Measurements from ENCODE around the gene XPR1.

Gene XPR1

DNA sequence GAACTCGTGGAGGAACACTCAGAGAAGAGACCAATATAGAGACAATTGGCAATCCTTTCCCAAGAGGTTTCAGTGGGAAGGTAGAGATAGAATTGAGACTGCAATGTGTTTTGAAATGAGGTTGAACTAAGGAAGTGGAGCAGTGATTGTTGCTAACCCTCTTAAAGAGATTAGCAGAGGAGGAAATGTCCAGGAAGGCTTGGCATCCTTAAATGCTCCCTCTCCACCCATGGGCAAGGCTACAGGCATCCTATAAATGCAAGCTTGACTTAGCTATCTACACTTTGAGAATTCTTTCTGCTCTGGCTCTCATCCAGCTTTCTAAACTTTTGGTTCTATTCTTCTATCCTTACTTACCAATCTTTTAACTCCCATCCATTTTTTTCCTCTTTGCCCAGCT lies 30.3 kb upstream of the XPR1 start:
- Histone ChIP-seq H3K36me3 (ENCODE audit: control insufficient read depth, insufficient read depth, low read length) (no peaks in the 10 kb centered on the region), H3K9ac (ENCODE audit: low read length) (no peak overlapping the region), H3K9me3 (ENCODE audit: control insufficient read depth, low read length) (no peaks in the 10 kb centered on the region), H3K4me3 (ENCODE audit: low read length) (no peak overlapping the region), H3K27me3 (ENCODE audit: control insufficient read depth, insufficient read depth, low read length) (no peaks in the 10 kb centered on the region), H3K4me1 (ENCODE audit: control insufficient read depth, insufficient read depth, low read length) (peaks cover 10% of the 10 kb centered on the region)

DNA sequence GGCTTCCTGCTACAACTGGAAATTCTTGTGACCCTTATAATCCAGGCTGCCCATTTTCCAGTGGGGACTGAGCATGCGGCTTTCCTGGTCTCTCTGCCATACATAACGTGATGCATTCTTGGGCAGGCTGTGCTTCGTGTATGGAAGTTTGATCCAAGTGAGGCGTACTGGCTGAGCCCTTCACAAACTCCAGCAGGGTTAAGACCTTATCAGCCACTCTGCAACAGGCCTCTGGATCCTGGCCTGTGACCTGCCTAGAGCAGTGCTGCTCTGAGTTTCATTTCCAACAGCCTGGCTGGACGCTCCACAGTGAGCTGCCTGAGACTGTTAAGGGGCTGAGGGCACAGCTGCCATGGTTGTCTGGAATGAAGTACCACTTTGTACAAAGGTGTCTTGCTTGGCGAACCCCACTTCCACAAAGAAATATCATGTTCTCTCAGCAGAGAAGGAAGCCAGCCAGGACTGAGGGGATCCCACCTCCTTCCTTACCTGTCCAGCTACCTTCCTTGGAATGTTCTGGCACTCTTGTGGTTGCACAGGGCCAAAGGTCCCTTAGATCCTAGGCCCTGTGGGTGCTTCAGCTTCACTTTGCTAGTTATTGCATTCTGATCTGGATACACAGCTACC lies 28.5 kb upstream of the XPR1 start:
- no peak overlapping the region for H3K9ac ChIP-seq (ENCODE audit: low read length)
- no peak overlapping the region for H3K4me3 ChIP-seq (ENCODE audit: low read length)
- H3K9me3 ChIP-seq (ENCODE audit: control insufficient read depth, low read length): no peaks in the 10 kb centered on the region

DNA sequence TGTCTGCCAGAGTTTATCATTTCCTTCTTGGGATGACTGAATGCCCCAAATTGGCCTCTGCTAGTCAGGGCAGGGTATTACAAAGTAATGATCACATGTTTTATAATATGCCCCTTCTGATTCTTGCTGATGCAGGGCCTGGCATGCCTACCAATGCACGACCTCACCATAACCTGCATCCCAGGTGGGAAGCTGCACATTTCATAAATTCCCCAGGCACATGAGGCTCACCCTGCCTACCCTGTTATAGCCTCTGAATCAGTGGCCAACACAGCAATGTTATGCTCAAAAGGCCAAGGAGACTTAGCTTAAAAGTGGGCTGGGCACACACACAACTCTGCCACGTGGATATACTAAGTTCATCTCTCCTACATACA lies 28.0 kb upstream of the XPR1 start:
- Histone ChIP-seq H3K4me1 (ENCODE audit: control insufficient read depth, insufficient read depth, low read length) (peaks cover 2% of the 10 kb centered on the region), H3K9me3 (ENCODE audit: control insufficient read depth, low read length) (no peaks in the 10 kb centered on the region), H3K36me3 (ENCODE audit: control insufficient read depth, insufficient read depth, low read length) (no peaks in the 10 kb centered on the region), H3K4me3 (ENCODE audit: low read length) (no peak overlapping the region), H3K9ac (ENCODE audit: low read length) (no peak overlapping the region), H3K27me3 (ENCODE audit: control insufficient read depth, insufficient read depth, low read length) (no peaks in the 10 kb centered on the region)

More for the DNA sequence above, 28.5 kb upstream of the XPR1 start:
- Histone ChIP-seq H3K4me1 (ENCODE audit: control insufficient read depth, insufficient read depth, low read length) (peaks cover 8% of the 10 kb centered on the region), H3K27me3 (ENCODE audit: control insufficient read depth, insufficient read depth, low read length) (no peaks in the 10 kb centered on the region), H3K36me3 (ENCODE audit: control insufficient read depth, insufficient read depth, low read length) (no peaks in the 10 kb centered on the region)

DNA sequence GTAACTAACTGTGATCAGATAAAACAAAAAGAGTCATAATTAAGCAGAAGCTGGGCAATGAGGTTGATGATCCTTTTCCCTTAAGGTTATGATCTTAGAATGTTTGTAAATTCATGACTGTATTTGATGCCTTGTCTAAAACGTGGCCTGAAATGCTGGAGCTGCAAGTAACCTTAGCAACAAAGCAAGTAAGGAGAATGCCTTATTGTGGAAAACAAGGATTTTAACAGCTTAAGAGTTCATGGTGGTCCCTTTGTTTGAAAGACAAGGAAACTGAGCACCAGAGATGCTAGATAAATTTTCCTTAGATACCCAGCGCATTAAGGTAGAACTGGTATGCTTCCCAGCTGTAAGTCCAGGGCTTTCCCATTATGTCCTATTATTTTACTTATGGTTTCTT lies 25.7 kb upstream of the XPR1 start:
- Histone ChIP-seq H3K4me3 (ENCODE audit: low read length) (no peak overlapping the region), H3K9me3 (ENCODE audit: control insufficient read depth, low read length) (no peaks in the 10 kb centered on the region), H3K4me1 (ENCODE audit: control insufficient read depth, insufficient read depth, low read length) (no peaks in the 10 kb centered on the region), H3K36me3 (ENCODE audit: control insufficient read depth, insufficient read depth, low read length) (no peaks in the 10 kb centered on the region), H3K9ac (ENCODE audit: low read length) (no peak overlapping the region), H3K27me3 (ENCODE audit: control insufficient read depth, insufficient read depth, low read length) (no peaks in the 10 kb centered on the region)

DNA sequence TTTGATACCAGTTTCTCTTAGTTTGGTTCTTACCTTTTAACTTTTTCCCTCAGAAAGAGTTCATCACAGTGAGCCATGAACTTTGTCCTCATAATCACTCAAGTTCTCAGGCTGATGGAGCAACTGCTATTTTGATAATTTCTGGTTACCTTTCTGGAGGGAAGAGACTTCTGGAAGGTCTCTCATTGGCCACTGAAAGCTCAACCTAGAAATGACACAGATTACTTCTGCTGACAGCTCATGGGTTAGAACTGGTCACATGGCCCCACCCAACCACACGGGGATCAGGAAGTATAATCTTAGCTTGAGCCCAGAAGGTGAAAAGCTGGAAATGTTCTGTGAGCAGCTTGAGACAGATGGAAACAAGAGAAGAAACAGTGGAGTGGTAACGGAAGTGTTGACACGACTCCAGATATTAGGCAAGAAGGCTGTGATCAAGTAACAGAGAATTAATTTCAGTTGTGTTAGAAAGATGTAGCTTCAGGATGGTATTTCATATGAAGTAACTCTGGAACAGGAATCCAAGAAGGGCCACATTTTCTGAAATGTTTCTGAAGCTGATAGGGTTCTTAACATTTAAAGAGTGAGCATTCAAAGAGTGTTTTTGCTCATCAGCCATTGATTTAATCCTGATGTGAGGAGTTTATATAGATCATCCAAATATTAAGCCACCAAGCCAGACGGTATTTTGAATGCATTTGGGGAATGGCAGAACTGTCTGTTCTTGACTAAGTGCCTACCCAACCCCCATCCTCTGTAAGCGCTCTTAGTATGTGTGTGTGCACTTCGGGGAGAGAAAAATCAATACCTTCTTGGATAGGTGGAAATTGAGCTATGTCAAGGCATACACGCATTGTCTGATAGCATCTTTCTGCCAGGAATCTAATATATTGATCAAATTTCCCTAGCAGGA lies 21.9 kb upstream of the XPR1 start:
- Histone ChIP-seq H3K4me1 (ENCODE audit: control insufficient read depth, insufficient read depth, low read length) (no peaks in the 10 kb centered on the region), H3K9me3 (ENCODE audit: control insufficient read depth, low read length) (no peaks in the 10 kb centered on the region), H3K27me3 (ENCODE audit: control insufficient read depth, insufficient read depth, low read length) (no peaks in the 10 kb centered on the region), H3K36me3 (ENCODE audit: control insufficient read depth, insufficient read depth, low read length) (no peaks in the 10 kb centered on the region), H3K9ac (ENCODE audit: low read length) (no peak overlapping the region), H3K4me3 (ENCODE audit: low read length) (no peak overlapping the region)

DNA sequence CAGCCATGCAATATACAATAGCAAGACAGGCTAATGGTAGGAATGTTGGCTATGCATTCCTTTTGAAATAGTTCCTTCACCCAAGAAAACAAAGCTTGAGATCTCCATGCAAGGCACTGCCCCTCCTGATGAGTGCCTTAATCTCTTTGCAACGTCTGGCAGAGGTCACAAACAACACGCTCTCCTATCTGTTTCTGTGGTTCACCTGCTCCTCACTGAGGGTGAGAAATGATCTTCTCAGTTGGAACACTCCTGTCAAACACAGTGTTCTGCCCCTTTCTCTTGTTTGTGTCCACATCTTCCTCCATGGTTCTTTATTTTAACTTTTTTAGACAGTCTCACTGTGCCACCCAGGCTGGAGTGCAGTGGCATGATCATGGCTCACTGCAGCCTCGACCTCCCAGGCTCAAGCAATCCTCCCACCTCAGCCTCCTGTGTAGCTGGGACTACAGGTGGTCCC lies 21.2 kb upstream of the XPR1 start:
- no peaks in the 10 kb centered on the region for H3K4me1 ChIP-seq (ENCODE audit: control insufficient read depth, insufficient read depth, low read length)
- H3K9ac ChIP-seq (ENCODE audit: low read length): no peak overlapping the region
- H3K27me3 ChIP-seq (ENCODE audit: control insufficient read depth, insufficient read depth, low read length): no peaks in the 10 kb centered on the region
- H3K4me3 ChIP-seq (ENCODE audit: low read length): no peak overlapping the region
- no peaks in the 10 kb centered on the region for H3K9me3 ChIP-seq (ENCODE audit: control insufficient read depth, low read length)
- no peaks in the 10 kb centered on the region for H3K36me3 ChIP-seq (ENCODE audit: control insufficient read depth, insufficient read depth, low read length)

DNA sequence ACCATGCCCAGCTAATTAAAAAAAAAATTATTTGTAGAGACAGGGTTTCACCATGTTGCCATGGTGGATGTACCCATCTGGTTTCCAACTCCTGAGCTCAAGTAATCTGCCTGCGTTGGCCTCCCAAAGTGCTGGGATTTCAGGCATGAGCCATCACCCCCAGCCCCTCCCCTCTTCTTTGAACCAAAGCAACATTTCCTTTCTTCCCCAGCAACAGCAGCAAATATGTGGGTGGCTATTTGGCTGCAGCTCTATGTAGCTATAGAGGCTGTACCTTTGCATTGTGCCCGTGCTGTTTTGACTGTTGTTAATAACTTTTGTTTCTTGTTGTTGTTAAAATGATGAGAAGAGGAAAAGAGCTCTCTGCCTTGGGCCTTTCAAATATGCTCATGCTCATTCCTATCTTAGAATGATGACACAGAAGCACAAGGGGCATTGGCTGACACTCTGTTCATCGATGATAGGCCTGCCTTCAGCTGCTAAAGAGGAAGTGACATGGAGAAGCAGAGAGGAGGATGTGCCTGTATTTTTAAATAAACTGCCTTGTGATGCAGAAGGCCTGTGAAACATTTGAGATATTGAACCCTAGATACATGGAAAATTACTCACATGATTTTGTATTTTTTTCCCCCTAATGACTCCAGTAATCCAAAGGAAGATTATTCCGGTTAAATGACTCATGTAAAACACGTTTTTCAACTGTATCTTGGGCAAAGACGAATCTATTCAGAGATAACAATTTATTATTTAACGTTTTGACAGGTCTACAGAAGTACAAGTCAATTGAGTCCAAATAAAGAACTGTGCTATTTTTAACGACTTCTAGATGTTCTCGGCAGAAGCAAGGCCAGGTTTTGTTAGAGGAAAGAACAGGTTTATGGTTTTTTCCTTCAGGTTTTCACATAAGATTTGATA lies 20.5 kb upstream of the XPR1 start:
- H3K4me1 ChIP-seq (ENCODE audit: control insufficient read depth, insufficient read depth, low read length): peaks cover 4% of the 10 kb centered on the region
- H3K4me3 ChIP-seq (ENCODE audit: low read length): no peak overlapping the region
- no peaks in the 10 kb centered on the region for H3K9me3 ChIP-seq (ENCODE audit: control insufficient read depth, low read length)
- no peaks in the 10 kb centered on the region for H3K36me3 ChIP-seq (ENCODE audit: control insufficient read depth, insufficient read depth, low read length)
- H3K9ac ChIP-seq (ENCODE audit: low read length): no peak overlapping the region
- H3K27me3 ChIP-seq (ENCODE audit: control insufficient read depth, insufficient read depth, low read length): no peaks in the 10 kb centered on the region

DNA sequence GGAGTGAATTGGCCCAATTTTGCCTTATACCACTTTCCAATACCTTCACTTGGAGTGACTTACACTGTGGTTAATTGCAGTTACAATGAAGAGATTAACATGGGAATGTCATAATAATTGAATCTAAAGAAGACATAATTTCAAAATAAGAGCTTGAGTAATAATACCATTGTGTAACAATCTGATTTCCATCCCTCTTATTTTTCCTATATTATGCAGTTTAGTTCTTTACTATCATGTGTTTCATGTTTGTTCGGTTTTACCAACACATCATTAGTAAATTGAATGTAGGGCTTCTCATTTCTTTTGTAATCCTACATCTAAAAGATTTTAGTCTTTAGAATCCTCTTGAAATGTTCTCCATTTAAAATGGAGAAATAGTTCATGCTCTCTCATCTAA lies 19.2 kb upstream of the XPR1 start:
- H3K9ac ChIP-seq (ENCODE audit: low read length): no peak overlapping the region
- H3K36me3 ChIP-seq (ENCODE audit: control insufficient read depth, insufficient read depth, low read length): no peaks in the 10 kb centered on the region
- no peak overlapping the region for H3K4me3 ChIP-seq (ENCODE audit: low read length)
- peaks cover 17% of the 10 kb centered on the region for H3K4me1 ChIP-seq (ENCODE audit: control insufficient read depth, insufficient read depth, low read length)
- H3K27me3 ChIP-seq (ENCODE audit: control insufficient read depth, insufficient read depth, low read length): no peaks in the 10 kb centered on the region
- no peaks in the 10 kb centered on the region for H3K9me3 ChIP-seq (ENCODE audit: control insufficient read depth, low read length)

DNA sequence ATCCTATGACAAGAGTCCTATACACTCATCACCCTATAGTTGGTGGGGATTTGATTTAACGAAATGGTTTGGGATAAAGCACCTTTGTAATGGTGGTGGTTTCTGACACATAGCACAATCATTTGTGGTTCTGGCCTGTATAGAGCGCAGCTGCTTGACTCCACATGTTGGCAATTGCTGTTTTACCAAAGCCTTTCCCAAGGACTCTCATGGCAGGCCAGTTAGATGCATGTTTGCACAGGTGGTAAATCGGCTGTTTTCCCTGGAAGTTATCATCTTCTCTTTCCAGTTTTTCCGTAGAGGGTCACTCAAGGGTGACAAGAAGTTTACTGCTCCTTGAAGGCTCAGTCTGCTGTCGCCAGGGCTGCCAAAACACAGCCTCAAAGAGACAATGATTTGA lies 17.1 kb upstream of the XPR1 start:
- H3K27me3 ChIP-seq (ENCODE audit: control insufficient read depth, insufficient read depth, low read length): no peaks in the 10 kb centered on the region
- no peaks in the 10 kb centered on the region for H3K36me3 ChIP-seq (ENCODE audit: control insufficient read depth, insufficient read depth, low read length)
- H3K9ac ChIP-seq (ENCODE audit: low read length): no peak overlapping the region
- no peaks in the 10 kb centered on the region for H3K9me3 ChIP-seq (ENCODE audit: control insufficient read depth, low read length)
- H3K4me3 ChIP-seq (ENCODE audit: low read length): no peak overlapping the region
- H3K4me1 ChIP-seq (ENCODE audit: control insufficient read depth, insufficient read depth, low read length): peaks cover 19% of the 10 kb centered on the region

DNA sequence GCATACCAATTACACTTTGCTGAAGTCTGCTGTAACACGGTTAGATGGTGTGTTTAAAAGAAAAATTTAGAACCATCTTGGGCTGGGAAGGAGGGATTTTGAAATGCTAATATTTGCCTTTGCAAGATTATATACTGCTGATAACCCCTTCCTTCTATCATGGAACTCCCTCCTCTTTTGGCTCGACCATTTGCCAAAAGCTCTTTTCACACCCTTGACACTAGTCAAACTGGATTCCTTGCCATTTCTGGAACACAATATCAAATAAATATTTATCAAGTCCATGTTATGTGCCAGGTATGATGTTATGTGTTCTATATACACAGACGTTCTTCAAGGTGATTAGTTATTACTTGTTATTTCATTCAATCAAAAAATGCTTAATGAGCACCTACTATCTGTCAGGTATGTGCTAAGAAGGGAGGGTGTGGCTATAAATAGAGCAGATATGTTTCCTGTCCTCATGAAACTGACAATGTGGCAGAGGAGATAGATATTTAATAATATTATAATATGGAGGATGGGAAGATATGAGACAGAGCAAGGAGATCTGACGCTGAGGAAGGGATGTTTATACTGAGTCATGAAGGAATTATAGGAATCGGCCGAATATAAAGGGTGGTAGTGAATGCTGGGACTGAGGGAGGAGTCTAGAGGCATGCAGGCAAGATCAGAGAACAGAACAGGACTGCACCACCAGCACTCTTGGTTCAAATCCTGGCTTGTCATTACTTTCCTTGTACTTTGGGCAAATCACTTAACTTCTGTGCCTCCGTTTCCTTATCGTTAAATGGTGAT lies 16.1 kb upstream of the XPR1 start:
- no peaks in the 10 kb centered on the region for H3K9me3 ChIP-seq (ENCODE audit: control insufficient read depth, low read length)
- H3K4me1 ChIP-seq (ENCODE audit: control insufficient read depth, insufficient read depth, low read length): peaks cover 19% of the 10 kb centered on the region
- H3K4me3 ChIP-seq (ENCODE audit: low read length): no peak overlapping the region
- H3K36me3 ChIP-seq (ENCODE audit: control insufficient read depth, insufficient read depth, low read length): no peaks in the 10 kb centered on the region
- no peaks in the 10 kb centered on the region for H3K27me3 ChIP-seq (ENCODE audit: control insufficient read depth, insufficient read depth, low read length)
- no peak overlapping the region for H3K9ac ChIP-seq (ENCODE audit: low read length)

DNA sequence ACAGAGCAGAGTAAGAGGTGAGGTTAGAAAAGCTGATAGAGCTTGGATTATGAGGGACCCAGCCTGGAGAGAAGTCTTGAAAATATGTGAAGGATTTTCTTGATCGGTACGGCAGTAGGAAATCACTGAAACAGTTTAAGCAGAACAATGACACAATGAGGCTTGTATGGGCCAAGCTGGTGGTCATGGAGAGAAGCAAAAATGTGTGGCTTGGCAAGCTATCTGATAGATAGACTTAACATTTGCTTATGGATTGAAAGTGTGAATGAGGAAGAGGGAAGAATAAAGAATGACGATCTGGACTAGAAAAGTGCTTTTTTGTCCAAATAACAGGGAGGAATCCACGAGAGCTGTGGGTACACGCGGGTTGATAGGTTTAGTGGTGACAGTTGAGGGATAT lies 15.4 kb upstream of the XPR1 start:
- no peak overlapping the region for H3K9ac ChIP-seq (ENCODE audit: low read length)

More for the DNA sequence above, 15.4 kb upstream of the XPR1 start:
- no peaks in the 10 kb centered on the region for H3K27me3 ChIP-seq (ENCODE audit: control insufficient read depth, insufficient read depth, low read length)
- H3K9me3 ChIP-seq (ENCODE audit: control insufficient read depth, low read length): no peaks in the 10 kb centered on the region
- H3K4me3 ChIP-seq (ENCODE audit: low read length): no peak overlapping the region
- H3K4me1 ChIP-seq (ENCODE audit: control insufficient read depth, insufficient read depth, low read length): peaks cover 19% of the 10 kb centered on the region
- H3K36me3 ChIP-seq (ENCODE audit: control insufficient read depth, insufficient read depth, low read length): no peaks in the 10 kb centered on the region

Data from mucosa of stomach (tissue), 1 donor.